COR-L47 (cell line): Measurements from ENCODE around the gene FERMT1.
"Not testable (repeated sequence)": the region's sequence is repeated elsewhere in the genome, so short reads cannot be mapped to it uniquely, and the experiment has no call there.

Experiments used
- DNase-seq: peaks from one replicate; lab custom pipeline; 2025; lab: John Stamatoyannopoulos, UW

FERMT1 gene

DNA sequence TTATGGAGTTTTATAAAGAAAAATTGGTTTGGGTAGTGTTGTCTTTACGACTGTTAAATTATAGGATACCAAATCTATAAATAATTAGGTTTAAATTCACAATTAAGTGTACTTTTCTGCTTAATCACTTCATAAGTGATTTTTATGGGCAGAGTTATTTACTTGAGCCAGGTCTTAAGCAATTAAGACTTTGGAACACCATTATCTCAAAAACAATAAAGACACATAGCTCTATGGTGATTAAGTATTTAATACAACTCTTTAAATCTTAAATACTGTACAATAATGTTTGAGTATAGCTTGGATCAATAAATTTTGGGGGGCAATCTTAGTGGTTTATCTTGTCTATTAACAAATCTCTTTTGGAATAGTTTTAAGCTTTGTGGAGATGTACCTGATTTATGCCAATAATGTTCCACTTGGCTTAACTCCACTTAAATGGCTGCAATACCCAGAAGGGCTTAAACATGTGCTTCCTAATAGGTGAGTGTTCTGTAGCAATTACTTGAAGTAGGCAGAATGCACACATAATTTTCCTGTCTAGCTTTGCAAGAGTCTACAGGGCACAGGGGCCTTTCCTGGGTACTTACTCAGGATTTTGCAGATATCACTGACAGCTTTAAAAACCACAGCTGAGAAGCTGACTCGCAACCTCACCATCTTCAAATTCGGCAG is 7.5 kb downstream of the FERMT1 start:
- DNase-seq, result no peak

DNA sequence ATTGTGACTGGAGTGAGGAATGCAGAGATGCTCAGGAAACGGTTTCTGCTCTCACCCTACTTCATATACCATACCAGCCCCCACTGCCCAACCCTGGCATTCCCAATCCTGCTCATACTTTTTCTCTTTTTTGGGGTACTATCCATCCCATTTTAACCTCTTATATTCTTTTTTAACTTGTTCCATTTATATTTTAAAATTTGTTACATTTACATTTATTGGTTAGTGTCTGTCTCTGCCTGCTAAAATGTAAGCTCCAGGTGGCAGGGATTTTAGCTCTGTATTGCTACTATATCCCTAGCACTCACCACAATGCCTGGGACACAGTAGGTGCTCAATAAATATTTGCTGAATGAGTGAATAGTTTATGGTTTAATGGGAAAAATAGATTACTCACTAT is 8.1 kb downstream of the FERMT1 start:
- no peak for DNase-seq

DNA sequence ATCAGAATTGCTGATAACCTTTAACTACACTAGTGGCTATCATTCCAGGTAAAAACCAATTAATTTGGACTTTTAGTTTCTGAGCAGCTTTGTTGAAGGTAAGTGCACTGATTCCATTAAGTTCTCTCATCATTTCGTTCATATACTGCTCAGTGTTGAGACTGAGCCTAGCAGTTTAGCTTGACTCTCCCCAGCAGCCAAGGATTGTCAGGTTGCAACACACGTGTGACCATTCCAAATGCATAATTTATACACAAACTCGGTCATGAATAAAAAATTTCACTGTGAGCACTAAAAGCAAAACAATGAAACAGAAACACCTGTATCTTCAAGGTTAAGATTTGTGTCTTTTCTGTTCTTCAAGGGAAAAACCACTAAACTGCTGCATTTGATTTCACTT is 8.9 kb downstream of the FERMT1 start:
- DNase-seq, result no peak

DNA sequence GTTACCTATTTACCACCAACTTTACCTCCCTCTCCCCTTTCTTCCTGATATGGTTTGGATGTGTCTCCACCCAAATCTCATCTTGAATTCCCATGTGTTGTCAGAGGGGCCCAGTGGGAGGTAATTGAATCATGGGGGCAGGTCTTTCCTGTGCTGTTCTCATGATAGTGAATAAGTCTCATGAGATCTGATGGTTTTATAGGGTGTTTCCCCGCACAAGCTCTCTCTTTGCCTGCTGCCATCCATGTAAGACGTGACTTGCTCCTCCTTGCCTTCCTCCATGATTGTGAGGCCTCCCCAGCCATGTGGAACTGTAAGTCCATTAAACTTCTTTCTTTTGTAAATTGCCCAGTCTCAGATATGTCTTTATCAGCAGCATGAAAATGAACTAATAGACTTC is 9.9 kb downstream of the FERMT1 start:
- not testable (repeated sequence) for DNase-seq

DNA sequence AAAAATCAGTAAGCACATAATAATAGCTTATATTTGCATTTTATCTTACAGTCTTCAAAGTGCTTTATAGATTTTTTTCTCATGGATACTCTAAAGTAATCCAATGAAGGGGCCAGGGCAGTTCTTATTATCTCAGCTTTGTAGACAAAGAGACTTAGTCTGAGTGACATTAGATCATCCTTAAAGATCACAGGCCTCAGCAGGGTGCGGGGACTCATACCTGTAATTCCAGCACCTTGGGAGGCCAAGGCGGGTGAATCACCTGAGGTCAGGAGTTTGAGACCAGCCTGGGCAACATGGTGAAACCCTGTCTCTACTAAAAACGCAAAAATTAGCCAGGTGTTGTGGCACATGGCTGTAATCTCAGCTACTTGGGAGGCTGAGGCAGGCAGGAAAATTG is 14.5 kb downstream of the FERMT1 start:
- no peak for DNase-seq

DNA sequence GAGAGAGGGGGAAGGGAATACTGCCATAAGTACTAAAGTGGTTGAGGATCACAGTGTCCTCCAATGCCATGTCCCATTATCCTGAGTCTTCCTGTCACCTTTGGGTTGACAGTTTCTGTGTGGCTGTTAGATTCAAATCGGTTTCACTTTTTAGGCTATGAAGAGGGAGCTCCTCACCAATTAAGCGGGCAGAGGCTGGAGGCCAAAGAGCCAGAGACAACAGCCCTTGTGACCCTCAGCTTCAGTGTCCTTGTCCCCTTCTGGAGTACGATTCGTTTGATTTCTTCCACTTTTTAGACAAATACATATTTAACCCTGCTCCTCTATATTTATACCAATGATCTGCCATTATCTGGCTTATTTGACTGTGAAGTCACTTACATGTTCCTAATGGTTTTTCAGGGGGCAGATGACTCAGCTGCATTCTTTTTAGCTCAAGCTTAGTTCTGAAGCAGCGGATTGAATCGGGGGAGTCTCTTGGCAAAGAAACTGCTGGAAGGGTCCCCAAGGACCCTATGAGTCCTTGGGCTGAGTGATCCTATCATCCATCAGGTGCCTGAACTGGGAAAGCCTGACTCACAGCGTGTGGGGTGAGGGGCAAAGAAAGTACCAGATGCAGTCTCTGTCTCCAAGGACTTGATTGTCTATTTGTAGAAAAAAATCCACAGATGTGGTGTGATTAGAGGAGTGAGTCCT is 18.2 kb downstream of the FERMT1 start:
- DNase-seq, result no peak

DNA sequence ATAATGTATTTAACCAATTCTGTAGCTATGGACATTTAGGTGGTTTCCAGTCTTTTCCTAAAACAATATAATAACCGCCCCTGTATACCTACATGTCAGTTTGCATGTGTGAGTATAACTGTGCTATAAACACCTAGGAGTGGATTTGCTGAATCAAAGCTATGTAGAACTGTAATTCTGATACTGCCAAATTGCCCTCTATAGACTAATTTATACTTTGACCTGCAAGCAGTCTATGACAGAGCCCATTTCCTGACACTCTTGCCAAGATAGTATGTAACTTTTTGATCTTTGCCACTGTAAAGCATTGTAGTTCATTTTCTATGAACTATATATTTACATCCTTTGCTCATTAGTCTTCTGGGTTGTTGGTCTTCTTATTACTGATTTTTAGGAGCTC is 19.5 kb downstream of the FERMT1 start:
- no peak for DNase-seq

DNA sequence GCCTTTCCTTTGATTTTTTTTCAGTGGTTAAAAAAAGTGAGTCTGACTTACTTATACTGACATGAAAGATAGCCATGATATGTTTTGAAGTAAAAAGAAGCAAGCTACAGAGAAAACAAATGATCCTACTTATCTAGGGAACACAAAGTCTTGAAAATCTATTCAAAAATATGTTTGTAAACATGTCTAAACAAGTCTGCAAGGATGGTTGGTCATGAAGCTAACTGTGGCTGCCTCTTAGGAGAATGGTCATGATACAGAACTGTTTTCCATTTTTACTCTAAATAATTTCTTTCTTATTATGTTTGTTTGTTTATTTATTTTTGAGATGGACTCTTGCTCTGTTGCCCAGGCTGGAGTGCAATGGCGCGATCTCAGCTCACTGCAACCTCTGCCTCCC is 21.5 kb downstream of the FERMT1 start:
- DNase-seq, result no peak

DNA sequence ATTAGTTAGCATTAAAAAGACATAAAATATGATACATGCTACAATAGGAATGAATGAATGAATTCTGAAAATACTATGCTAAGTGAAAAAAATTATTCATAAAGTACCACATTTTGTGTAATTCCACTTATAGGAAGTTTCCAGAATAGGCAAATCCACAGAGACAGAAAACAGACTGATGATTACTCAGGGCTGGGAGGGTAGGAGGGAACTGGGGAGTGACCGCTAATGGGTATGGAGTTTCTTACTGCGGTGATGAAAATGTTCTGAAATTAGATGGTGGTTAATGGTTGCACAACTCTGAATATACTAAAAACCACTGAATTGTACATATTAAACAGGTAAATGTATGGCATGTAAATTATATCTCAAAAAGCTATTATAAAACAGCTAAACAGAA is 22.6 kb downstream of the FERMT1 start:
- no peak for DNase-seq

DNA sequence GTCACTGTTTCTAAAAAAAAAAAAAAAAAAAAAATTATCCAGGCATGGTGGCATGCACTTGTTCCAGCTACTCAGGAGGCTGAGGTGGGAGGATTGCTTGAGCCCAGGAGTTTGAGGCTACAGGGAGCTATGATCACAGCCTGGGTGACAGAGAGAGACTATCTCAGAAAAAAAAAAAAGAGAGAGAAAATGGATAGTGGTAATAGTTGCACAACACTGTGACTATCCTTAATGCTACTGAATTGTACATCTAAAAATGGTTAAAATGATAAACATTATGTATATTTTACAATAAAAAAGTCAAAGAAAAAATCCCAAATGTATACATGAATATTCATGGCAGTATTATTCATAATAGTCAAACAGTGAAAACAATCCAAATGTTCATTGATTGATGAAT is 23.0 kb downstream of the FERMT1 start:
- DNase-seq, result no peak

DNA sequence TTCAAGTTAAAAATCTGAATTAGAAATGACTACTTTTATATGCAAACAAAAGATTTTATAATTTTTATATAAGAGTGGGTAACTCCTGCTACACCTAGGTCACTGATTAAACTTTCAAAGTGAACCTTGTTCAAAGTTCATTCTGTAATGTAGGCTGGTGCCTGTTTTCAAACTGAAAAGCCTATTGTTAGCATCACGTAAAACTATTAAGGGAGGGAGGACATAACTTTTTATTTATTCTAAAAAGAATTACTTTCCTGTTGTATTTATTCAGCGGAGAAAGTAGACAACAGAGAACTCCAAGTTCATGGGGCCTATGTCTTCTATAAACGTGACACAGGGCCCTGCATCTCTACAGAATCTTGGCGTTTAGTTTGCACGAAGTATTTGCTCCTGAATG is 27.4 kb downstream of the FERMT1 start:
- no peak for DNase-seq

DNA sequence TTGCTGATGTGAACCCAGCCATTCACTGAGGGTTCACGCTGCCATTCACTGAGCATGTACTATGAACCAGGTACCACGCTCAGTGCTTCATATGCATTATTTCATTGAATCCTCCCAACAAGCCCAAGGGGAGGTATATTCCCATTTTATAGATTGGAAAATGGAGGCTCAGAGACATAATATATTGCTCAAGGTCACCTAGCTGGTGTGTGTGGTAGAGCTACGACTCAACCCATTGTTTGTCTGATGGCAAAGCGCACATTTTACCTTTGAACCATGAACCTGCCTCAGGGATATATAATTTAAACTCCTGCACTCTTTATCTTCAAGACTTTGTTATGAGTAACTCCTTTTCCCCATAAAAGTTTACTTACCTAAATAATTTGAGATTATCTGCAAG is 28.3 kb downstream of the FERMT1 start:
- no peak for DNase-seq

DNA sequence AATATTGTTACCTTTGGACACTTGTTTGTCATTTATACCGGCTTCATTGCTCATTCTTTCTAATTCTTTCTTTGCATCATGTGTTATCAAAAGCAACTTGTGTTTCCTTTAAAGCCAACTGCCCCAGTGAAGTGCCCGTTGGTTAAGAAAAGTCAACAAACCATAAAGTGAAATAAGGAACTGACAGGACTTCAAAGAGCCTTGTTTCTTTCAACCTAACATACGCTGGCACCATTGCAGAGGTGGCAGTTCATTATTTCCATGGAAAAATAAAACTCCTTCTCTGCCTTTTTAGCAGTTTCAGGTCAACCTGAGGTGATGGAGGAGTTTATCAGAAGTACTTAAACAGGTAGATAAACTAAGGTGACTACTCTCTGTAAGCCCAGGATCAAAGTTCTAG is 28.8 kb downstream of the FERMT1 start:
- DNase-seq, result no peak

DNA sequence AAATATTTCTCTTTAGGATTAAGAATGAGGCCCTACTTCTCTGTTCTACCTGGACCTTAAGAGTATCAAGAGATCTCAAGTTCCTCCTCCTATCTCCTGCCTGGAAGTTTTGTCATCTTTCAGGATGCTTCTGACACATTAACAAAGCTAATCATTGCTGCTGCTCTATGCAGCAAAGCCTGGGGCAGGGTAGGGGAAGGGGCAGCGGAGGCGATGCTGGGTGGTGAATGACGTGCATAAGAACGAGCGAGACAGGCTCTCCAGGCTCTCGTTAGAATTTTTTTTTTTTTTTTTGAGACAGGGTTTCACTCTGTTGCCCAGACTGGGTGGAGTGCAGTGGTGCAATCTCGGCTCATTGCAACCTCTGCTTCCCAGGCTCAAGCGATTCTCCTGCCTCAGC is 31.2 kb downstream of the FERMT1 start:
- no peak for DNase-seq

DNA sequence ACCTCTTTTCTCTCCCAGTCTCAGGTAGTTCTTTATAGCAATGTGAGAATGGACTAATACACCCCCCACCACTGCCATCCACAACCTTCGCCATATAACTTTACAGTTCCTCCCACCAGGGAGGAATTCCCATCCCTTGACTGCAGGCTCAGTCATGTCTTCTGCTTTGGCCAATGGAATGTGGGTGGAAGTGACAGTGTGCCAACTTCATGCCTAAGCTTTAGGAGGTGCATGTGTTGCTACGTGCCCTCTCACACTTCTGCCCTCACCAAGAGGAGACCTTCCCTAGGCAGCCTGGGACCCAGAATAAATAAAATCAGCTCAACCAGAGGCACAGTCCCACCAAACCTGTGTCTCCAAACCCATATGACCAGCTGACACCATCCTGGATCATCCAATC is 36.0 kb downstream of the FERMT1 start:
- DNase-seq, result no peak

DNA sequence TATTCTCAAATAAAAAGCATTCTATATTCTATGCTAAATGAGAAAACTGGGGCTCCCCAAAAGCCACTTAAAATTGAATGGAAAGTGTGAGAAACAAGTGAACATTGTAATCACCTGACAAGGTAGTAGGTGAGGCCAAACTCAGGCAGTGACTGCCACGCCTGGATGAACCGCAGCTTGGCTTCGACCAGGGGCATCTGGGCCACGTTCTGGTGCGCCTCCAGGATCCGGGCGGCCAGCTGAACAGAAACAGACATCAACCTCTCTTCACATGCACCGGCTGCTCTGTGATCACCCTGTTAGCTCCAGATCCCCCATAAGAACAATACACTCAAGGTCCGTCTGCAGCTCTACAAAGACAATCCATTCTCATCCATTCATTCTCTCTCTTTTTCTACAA is 38.9 kb downstream of the FERMT1 start:
- no peak for DNase-seq

DNA sequence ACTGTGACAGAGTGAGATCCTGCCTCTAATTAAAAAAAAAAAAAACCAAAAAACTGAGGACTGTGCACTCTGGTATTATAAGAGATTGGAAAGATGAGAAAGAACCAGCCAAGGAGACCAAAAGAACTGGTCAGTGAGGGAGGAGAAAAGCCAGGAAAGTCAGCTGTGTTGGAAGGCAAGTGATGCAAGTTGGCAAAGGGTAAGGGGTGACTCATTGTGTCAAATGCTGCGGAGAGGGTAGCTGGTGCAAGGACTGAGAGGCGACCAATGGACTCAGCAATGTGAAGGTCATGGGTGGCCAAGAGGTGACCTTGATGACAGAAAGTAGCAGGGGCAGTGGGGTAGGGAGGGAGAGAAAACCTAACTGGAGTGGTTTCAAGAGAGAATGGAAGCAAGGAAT is 41.6 kb downstream of the FERMT1 start:
- no peak for DNase-seq

DNA sequence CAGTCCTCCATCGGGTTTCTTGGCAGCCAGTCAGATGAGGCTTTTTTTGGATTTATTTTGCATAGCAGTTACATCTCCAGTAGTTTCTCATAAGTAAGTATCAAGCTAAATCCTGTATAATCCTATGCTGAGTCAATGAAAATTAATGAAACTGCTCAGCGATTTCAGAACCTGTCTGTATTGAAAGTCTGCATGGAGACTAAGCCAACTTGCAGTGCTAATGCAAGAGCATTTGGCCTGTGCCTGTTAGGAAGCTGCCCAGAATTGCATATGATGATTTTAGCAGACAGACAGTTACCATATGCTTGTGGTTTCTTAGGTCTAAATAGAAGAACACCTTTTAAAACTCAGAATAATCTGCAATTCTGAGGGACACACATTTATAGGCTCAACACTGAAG is 43.8 kb downstream of the FERMT1 start:
- DNase-seq, result no peak

DNA sequence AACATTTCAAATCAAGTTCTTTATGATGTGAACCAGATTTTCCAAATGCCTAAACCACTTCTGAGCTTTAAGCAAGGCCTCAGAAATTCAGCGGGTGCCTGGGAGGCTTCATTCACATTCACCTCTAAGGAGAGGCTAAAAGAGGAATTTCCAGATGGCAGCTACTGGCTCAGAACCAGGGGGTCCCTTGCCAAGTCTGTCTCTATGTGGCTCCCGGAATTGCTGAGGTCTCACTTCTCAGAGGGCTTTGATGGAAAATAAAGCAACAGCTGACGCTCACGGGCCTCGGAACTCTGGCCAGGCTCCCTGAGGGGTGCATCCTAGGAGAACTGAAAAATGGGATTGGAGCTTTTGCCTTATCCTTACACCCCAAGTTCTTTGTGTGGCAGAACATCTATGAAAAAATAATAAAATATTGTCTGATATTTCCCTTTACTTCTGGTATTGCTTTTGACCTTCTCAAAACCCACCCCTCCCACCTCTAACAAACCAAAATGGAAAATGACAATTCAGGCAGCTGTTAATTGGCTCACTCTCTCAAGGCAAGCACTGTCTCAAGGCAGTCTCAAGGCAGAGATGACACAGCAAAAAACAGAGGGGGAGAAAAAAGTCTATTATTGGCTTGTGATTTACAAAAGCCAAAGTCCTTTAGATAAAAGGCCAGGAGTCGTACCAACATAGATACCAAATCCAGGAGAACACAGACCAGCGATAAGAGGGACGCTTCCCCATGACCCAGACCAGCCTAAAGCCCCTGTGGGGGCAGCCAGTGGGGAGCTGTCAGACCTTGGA is 47.2 kb downstream of the FERMT1 start:
- no peak for DNase-seq

DNA sequence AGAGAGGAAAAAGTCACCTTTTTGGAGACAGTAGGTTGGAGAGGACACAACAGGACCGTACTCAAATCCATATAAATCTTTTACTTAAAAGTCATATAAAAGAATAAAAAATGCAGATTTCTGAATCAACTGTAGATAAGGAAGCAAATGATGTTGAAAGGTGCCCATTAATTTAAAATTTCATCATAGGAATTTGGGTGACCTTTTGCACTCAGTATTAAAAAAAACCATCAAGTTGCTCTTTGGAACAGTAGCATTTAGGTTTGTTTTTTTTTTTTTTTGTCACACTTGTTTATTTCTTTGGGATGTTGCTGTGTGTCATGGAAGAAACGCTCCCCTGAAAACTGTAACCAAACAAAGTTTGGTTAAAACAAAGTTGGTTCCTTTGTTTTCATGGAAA is 48.0 kb downstream of the FERMT1 start:
- no peak for DNase-seq

DNA sequence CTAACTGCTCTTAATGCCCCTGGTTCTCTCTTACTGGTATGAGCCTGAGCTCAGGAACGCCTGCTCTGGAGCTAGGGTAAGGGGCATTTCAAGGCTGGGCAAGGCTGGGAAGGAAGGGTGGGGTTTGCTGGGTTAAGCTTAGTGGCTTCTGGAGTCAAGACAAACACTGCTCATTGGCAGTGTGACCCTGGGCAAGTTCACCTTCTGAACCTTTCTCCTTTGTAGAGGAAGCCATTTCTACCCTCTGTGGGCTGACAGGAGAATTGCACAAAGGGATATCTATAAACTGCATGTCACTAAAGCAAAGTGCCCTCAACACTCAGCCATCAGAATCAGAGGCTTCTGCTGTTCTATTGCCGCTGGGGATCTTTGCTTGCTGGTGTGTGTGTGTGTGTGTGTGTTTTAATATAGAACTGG is 48.7 kb downstream of the FERMT1 start:
- no peak for DNase-seq

DNA sequence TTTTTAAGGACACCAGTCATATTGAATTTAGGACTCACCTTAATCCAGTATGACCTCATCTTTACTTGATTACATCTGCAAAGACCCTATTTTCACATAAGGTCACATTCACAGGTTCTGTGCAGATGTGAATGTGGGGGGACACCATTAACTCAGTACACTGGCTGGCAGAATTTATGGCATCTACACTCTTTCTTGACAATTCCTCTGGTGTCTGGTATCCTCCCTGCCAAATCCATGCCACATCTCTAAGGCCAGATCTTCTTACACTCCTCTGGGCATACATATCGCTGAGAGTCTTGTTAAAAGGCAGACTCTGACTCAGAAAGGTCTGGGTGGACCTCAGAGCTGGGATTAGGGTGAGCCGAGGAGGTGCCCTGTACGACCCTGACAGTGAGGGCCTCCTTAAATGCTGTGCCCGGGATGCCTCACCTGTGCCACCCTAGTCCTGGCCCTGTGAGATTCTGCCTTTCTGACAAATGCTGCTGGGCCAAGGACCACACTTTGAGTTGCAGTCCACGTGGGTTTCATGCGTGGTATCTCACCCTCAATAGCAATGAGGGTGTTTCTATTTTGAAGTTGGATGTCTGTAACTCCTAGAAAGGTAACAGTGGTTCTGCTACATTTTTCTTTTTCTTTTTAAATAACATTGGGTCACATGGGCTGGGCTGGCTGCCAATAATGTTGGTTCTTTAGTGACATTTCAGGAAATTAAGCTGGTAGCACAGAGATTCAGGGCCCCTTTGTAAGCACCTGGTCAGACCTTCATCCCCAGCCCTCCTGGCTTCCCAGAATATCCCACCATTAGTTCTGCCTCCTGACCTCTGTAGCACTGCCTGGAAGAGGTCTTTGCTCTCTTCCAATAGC is 51.8 kb downstream of the FERMT1 start:
- no peak for DNase-seq
